ENCODE results near the gene RASD2. TPM values are rescaled to one million over a fixed set of nuclear protein-coding genes. Genes with fewer than 3 reads are reported as not detected.

Gene RASD2
- total and polyA plus RNA-seq, 2 experiments from 2014 or later = 1.2 to 3.6 TPM

GRCh38 chr22:35549328-35549727 lies 8.7 kb downstream of the RASD2 start (continued):
- TF ChIP-seq ZNF462 (CRISPR knock-in tag; IDR thresholded peaks at IDR 0.05) (no peak), NANOG (IDR thresholded peaks at IDR 0.05; ENCODE audit: borderline replicate concordance) (no peak)

GRCh38 chr22:35551549-35552177 lies 11.0 kb downstream of the RASD2 start:
- DNase-seq (ENCODE audit: low spot score) = no peak
- no peaks in the 10 kb centered on the region for H3K9me3 Mint-ChIP-seq
- no peak for ATAC-seq
- no peaks in the 10 kb centered on the region for H3K36me3 Mint-ChIP-seq (ENCODE audit: low read depth)
- Histone ChIP-seq H3K79me2 (replicated peaks; ENCODE audit: insufficient read depth) (no peaks in the 10 kb centered on the region), H4K20me1 (replicated peaks; ENCODE audit: insufficient read depth) (no peaks in the 10 kb centered on the region), H3F3A (replicated peaks; ENCODE audit: low read depth) (0 out of 2 replicates have a peak, but pooled peaks cover 5% of the 10 kb centered on the region), H3K9me2 (ENCODE audit: insufficient read depth) (no peaks in the 10 kb centered on the region), H2AFZ (no peak overlapping the region), H3K4me1 (ENCODE audit: insufficient read depth) (peaks cover 25% of the 10 kb centered on the region), H3K36me3 (ENCODE audit: insufficient read depth) (no peaks in the 10 kb centered on the region), H3K4me2 (no peak overlapping the region), H3K27ac (ENCODE audit: low read depth) (no peak overlapping the region), H3K27me3 (ENCODE audit: insufficient read depth) (no peaks in the 10 kb centered on the region), H3K4me3 (no peak overlapping the region)
- no peak overlapping the region for H3K4me3 Mint-ChIP-seq
- H3K27ac Mint-ChIP-seq = no peak overlapping the region
- peaks cover 26% of the 10 kb centered on the region for H3K4me1 Mint-ChIP-seq
- peaks cover 23% of the 10 kb centered on the region for H3K27me3 Mint-ChIP-seq (ENCODE audit: insufficient read depth, low read depth, poor library complexity)
- TF ChIP-seq ZNF331 (CRISPR knock-in tag; IDR thresholded peaks at IDR 0.05; ENCODE audit: low read depth) (no peak), JUNB (IDR thresholded peaks at IDR 0.05; ENCODE audit: unreplicated experiment) (no peak), REST (IDR thresholded peaks at IDR 0.05; ENCODE audit: unreplicated experiment) (no peak), CREB1 (CRISPR knock-in tag; IDR thresholded peaks at IDR 0.05; ENCODE audit: low read depth) (no peak), NANOG (IDR thresholded peaks at IDR 0.05; ENCODE audit: borderline replicate concordance) (no peak)

Measured in GM23338 (cell line).